ENCODE data around the gene MYO16.
A peak's percentile ranks its signal among the peaks of the same experiment; 100 is the strongest.

MYO16 gene

GRCh38 chr13:109154546-109154945 is 525.1 kb downstream of the MYO16 start:
- no peak for DNase-seq (ENCODE audit: low spot score)

GRCh38 chr13:109154966-109155761 is 525.8 kb downstream of the MYO16 start:
- DNase-seq (ENCODE audit: low spot score): no peak

GRCh38 chr13:109156181-109156935 is 526.9 kb downstream of the MYO16 start:
- DNase-seq (ENCODE audit: low spot score): peak; percentile 55

DNA sequence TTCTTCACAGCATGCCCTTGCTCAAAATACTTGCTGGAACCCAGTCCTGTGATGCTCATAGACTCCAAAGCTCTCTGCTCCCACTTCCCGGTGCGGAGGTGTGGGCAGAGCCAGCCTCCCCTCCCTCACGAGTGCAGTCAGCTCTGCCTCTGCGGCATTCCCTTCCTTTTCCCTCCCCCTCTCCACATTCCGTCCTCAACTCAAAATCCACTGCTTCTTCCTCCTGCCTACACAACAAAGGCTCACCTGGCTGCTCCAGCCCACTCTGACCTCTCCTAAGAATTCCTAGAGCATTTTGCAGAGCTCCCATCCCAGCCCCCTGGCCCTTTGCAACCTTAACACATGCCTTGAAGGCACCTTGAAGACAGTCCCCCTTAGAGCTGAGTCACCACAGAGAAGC is 527.9 kb downstream of the MYO16 start:
- no peak for DNase-seq (ENCODE audit: low spot score)

- DNase-seq (ENCODE audit: low spot score): no peak
Measured at GRCh38 chr13:109158383-109158782, 529.0 kb downstream of the MYO16 start.

DNA sequence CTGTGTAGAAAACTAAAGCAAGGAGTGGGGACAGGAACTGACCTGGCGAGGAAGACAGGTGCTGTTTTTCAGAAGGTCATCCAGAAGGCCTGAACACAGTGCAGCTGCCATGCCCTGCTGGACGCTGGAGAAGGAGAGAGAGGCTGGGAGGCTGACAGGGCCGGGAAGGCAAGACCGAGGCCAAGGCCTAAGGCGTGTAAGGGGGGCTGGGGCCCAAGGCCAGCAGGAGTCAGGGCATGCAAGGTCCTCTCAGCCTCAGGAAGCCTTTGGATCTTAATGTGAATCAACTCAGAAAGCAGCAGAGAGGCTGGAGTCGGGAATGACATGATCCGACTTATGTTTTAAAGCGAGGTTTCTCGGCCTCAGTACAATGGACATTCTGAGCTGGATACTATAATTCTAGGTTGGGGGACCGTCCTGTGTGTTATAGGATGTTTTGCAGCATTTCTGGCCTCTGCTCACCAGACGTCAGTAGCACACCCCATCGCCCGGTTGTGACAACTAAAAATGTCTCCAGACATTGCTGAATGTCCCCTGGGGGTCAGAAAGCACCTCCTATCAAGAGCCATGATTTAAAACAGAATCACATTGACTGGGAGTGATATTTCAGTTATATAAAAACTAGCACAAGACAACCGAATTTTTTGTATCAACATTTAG is 530.4 kb downstream of the MYO16 start:
- DNase-seq (ENCODE audit: low spot score): no peak

DNA sequence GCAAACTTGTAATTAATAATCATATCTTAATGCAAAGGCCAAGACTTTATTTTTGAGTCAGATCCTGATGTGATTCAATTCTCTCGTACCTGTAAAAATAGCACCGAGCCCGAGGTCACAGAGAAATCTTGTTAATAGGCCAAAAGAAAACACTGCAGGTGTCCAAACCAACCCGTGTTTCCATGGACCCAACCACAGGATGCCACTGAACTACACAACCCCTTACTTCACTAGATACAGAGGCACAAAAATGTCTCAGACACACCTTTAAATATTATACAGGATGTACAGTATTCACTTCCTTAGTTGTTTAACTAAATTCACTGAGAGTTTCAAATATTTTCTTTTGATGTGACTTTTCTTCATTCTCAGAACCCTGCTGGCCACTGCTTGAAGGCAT is 530.9 kb downstream of the MYO16 start:
- DNase-seq (ENCODE audit: low spot score): no peak

GRCh38 chr13:109160887-109161669 is 531.7 kb downstream of the MYO16 start:
- no peak for DNase-seq (ENCODE audit: low spot score)

DNA sequence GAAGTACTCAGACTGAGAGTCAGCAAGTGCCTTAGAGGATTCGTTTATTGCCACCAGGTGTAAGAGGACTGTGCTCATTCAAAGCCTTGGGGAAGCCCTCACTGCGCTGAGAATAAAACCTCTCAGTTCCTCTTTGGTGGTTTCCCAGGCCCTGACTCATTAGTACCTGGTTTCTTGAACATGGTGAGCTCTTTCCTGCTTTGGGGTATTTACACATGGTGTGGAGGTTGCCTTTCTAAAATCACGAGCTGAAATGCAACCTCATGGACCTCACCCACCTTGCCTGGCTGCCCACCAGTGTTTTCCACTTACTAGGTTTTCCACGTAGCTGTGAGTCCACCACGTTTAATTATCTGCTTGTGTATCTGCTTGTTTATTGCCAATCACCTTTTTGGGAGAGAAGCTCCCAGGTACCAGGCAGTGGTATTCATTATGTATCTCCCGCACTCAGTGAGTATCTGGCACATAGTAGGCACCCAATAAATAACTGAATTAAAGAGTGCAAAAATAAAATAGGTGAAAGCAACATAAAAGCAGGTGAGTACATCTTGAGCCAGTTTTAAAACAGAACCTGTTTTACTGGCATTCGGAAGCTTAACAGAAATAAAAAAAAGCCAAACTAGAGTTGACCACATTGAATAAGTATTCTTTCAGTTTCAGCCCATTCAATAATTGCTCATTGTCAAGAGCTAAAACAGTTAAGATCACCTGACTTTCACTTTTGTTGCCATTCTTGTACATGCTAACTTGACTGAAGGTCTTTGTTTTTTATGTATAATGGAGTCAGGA is 533.0 kb downstream of the MYO16 start:
- no peak for DNase-seq (ENCODE audit: low spot score)

GRCh38 chr13:109163037-109163379 is 533.6 kb downstream of the MYO16 start:
- DNase-seq (ENCODE audit: low spot score): no peak

DNA sequence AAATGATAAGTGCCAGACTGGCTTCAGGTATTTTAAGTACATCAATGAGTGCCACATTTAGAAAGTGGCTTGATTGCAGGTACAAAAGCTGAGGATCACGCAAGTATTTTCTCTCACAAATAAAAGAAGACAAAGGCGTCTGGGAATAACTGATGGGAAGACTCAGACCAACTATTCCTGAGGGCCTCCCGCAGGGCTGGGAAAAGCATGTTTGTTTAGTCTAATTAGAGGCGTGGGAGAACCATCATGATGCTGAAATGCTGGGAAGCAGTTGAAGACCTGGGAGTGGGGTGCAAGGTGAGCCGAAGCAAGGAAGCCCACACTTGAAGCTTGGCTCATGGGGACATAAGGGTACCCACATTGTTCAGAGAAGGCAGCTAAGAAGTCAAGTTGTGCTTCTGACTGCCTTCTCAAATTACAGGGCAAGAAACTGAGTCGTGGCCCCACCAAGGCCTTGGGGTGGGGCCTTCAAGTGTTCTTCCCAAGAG is 536.0 kb downstream of the MYO16 start:
- no peak for DNase-seq (ENCODE audit: low spot score)

- DNase-seq (ENCODE audit: low spot score): no peak
Measured at GRCh38 chr13:109166804-109167203, 537.4 kb downstream of the MYO16 start.

DNA sequence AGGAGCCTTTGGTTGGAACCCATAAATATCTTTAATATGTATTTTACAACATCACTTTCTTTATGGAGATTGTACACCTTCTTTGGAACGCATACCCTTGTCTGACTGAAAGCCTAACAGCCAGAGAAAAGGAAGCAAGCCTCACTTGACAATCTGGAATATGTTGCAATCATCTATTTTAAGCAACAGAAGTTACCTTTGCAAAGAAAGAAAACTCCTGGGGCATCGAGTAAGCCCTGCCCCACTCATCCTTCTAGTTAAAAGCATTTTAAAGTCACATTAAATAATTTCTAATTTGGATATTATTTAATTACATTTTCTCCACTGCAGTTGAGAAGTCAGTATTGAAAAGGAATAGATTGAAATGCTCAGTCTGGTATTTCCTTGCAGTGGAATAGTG is 542.7 kb downstream of the MYO16 start:
- no peak for DNase-seq (ENCODE audit: low spot score)

- DNase-seq (ENCODE audit: low spot score): no peak
Measured at GRCh38 chr13:109175666-109176065, 546.3 kb downstream of the MYO16 start.

- DNase-seq (ENCODE audit: low spot score): peak; percentile 65
Measured at GRCh38 chr13:109180905-109181425, 551.6 kb downstream of the MYO16 start.

DNA sequence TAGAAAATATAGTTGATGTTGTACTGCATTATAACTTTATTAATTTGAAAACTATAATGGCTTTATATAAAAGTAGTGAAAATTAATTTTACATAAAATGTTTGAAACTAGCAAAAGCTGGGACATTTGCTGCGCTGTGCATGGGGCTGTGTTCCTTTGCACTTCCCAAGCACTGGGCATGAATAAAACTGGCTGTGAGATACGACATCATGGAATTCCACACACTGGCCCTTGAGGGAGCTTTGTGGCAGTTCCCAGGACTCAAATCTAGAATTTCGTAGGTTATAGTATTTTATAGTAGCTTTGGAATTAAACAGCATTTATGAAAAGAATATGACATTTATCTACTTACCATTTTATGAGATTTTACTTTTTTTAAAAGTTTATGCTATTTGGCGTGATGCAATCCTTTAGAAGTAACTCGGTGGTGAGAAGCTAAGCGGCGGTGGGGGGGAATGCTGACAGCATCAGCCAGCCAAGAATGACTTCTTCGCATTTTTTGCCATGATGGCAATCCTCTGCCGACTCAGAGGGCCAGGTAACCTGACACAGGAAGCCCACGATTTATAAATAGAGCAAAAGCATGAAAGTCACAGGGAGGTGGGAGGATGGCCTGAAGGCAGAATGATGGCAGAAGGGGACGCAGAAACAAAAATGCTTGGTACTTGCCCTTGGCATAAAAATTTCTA is 553.5 kb downstream of the MYO16 start:
- no peak for DNase-seq (ENCODE audit: low spot score)

- DNase-seq (ENCODE audit: low spot score): no peak
Measured at GRCh38 chr13:109191413-109191812, 562.0 kb downstream of the MYO16 start.

DNA sequence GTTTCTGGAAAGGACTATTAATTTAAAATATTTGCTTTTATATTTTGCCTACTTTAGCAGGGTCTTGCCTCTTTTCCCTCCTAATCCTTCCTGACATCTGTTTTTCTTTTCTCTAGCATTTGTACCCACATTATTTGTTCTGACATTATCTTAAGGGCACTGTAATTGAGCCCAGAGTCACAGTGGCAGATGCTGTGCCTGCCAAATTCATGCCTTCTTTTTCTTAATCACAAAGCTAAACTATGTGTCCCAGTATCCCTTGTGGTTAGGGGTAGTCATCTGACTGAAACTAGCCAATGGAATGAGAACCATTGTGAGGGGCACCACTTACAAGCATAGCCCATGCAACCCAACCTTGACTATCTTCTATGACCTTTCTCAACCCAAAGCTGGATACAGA is 562.9 kb downstream of the MYO16 start:
- no peak for DNase-seq (ENCODE audit: low spot score)

DNA sequence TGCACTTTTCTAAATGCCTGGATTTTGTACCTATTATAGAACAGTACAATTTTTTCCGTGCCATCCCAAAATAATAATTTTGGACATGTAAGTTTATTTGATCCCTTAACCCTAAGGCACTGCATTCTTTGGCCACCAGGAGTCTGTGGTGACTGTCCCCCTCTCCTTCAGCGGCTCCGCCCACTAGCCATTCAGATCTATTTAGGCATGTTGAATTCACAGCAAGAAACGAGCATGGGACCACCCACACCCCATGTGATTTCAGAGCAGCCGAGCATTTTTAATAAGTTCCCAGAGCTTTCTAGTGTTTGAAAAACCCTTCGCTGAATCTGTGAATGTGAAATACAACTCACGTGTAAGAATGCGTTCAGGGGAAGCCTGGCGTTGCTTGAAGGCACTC is 567.5 kb downstream of the MYO16 start:
- DNase-seq (ENCODE audit: low spot score): no peak

- no peak for DNase-seq (ENCODE audit: low spot score)
Measured at GRCh38 chr13:109198585-109198984, 569.2 kb downstream of the MYO16 start.
